H9 (cell line): ENCODE results near the gene ITSN1. TPM values are rescaled to one million over a fixed set of nuclear protein-coding genes. Genes with fewer than 3 reads are reported as not detected.

ENCODE experiments used
- DNase-seq: peaks from one replicate; pipeline ENCODE4 v3.0.0-alpha.2; 2017
- H2AFZ ChIP-seq: one replicate; pipeline ENCODE4 v1.6.1; 2013; ENCODE audit warnings: mild to moderate bottlenecking, low read length, control low read depth, moderate library complexity
- H2AK5ac ChIP-seq: 2 replicates; pipeline ENCODE4 v1.6.1; 2013; ENCODE audit warnings: low read length, control low read depth, mixed read lengths; ENCODE audit not compliant: insufficient read length
- H2BK120ac ChIP-seq: one replicate; pipeline ENCODE4 v1.6.1; 2013; ENCODE audit warnings: low read depth, mild to moderate bottlenecking, low read length, control low read depth, inconsistent platforms; ENCODE audit not compliant: poor library complexity, severe bottlenecking
- H2BK12ac ChIP-seq: 2 replicates; pipeline ENCODE4 v1.6.1; 2013; ENCODE audit warnings: low read length, control low read depth, mixed read lengths, low read depth; ENCODE audit not compliant: insufficient read length
- H2BK15ac ChIP-seq: 2 replicates; pipeline ENCODE4 v1.6.1; 2013; ENCODE audit warnings: low read depth, low read length, control low read depth
- H2BK20ac ChIP-seq: one replicate; pipeline ENCODE4 v1.6.1; 2013; ENCODE audit warnings: low read depth, mild to moderate bottlenecking, low read length, control low read depth, inconsistent platforms; ENCODE audit not compliant: poor library complexity, severe bottlenecking
- H2BK5ac ChIP-seq: 2 replicates; pipeline ENCODE4 v1.6.1; 2013; ENCODE audit warnings: low read length, control low read depth, mixed read lengths; ENCODE audit not compliant: insufficient read length
- H3K14ac ChIP-seq: 2 replicates; pipeline ENCODE4 v1.6.1; 2013; ENCODE audit warnings: low read length, control low read depth; ENCODE audit not compliant: insufficient read depth
- H3K18ac ChIP-seq: 2 replicates; pipeline ENCODE4 v1.6.1; 2013; ENCODE audit warnings: low read depth, mild to moderate bottlenecking, mixed read lengths, low read length, control low read depth; ENCODE audit not compliant: insufficient read length
- H3K23ac ChIP-seq: 2 replicates; pipeline ENCODE4 v1.6.1; 2013; ENCODE audit warnings: low read length, control low read depth, mixed read lengths, low read depth; ENCODE audit not compliant: insufficient read length
- H3K23me2 ChIP-seq: 2 replicates; pipeline ENCODE4 v1.6.1; 2013; ENCODE audit warnings: low read depth, mild to moderate bottlenecking, mixed read lengths, low read length, control low read depth; ENCODE audit not compliant: insufficient read length, poor library complexity, severe bottlenecking
- H3K27ac ChIP-seq: 2 replicates; pipeline ENCODE4 v1.5.1; 2013; ENCODE audit warnings: low read length, control low read depth, mixed read lengths, low read depth; ENCODE audit not compliant: insufficient read length
- H3K27me3 ChIP-seq: 2 replicates; pipeline ENCODE4 v1.6.1; 2013; ENCODE audit warnings: low read length, control low read depth, inconsistent platforms; ENCODE audit not compliant: insufficient read depth
- H3K4ac ChIP-seq: 2 replicates; pipeline ENCODE4 v1.6.1; 2013; ENCODE audit warnings: low read depth, mild to moderate bottlenecking, control low read depth, inconsistent platforms, low read length, moderate library complexity
- H3K4me1 ChIP-seq: 2 replicates; pipeline ENCODE4 v1.6.1; 2013; ENCODE audit warnings: low read length, control low read depth, inconsistent platforms; ENCODE audit not compliant: insufficient read depth
- H3K4me2 ChIP-seq: 2 replicates; pipeline ENCODE4 v1.6.1; 2013; ENCODE audit warnings: low read length, control low read depth, mixed read lengths; ENCODE audit not compliant: insufficient read length, insufficient read depth
- H3K56ac ChIP-seq: 2 replicates; pipeline ENCODE4 v1.6.1; 2013; ENCODE audit warnings: low read depth, mild to moderate bottlenecking, mixed read lengths, low read length, control low read depth; ENCODE audit not compliant: insufficient read length
- H3K79me1 ChIP-seq: 2 replicates; pipeline ENCODE4 v1.6.1; 2013; ENCODE audit warnings: low read depth, mild to moderate bottlenecking, moderate library complexity, low read length, control low read depth, inconsistent platforms; ENCODE audit not compliant: insufficient read depth, poor library complexity, severe bottlenecking
- H3K79me2 ChIP-seq: 2 replicates; pipeline ENCODE4 v1.6.1; 2013; ENCODE audit warnings: low read length, control low read depth, inconsistent platforms; ENCODE audit not compliant: insufficient read depth
- H3K9ac ChIP-seq: 2 replicates; pipeline ENCODE4 v1.6.1; 2013; ENCODE audit warnings: low read length, control low read depth, mixed read lengths; ENCODE audit not compliant: insufficient read length; ENCODE audit errors: extremely low read depth
- H3K9me3 ChIP-seq: one replicate; pipeline ENCODE4 v1.6.1; 2013; ENCODE audit warnings: low read depth, low read length, inconsistent platforms; ENCODE audit not compliant: control insufficient read depth
- H3T11ph ChIP-seq: one replicate; pipeline ENCODE4 v1.6.1; 2013; ENCODE audit warnings: mild to moderate bottlenecking, low read length, control low read depth, inconsistent platforms
- H4K20me1 ChIP-seq: one replicate; pipeline ENCODE4 v1.6.1; 2013; ENCODE audit not compliant: control insufficient read depth, insufficient read length, insufficient read depth
- H4K5ac ChIP-seq: 2 replicates; pipeline ENCODE4 v1.6.1; 2013; ENCODE audit warnings: low read depth, mild to moderate bottlenecking, mixed read lengths, low read length, control low read depth; ENCODE audit not compliant: insufficient read length
- H4K8ac ChIP-seq: replicated peaks from 2 replicates; pipeline ENCODE4 v1.6.1; 2013; ENCODE audit warnings: low read length, control low read depth, mixed read lengths, low read depth; ENCODE audit not compliant: insufficient read length
- H4K91ac ChIP-seq: 2 replicates; pipeline ENCODE4 v1.6.1; 2013; ENCODE audit warnings: low read depth, mild to moderate bottlenecking, moderate library complexity, mixed read lengths, low read length, control low read depth; ENCODE audit not compliant: insufficient read length
- H3K27ac Mint-ChIP-seq, 3 experiments: 2 replicates in 2 of 3; 3 replicates in 1 of 3; pipeline ENCODE4 v1.8.0; 2020 to 2021; ENCODE audit warnings: mixed read lengths in 3 of 3, mild to moderate bottlenecking in 1 of 3, moderate library complexity in 1 of 3
- H3K27me3 Mint-ChIP-seq: 2 replicates; pipeline ENCODE4 v1.8.0; 2021; ENCODE audit warnings: low read depth, mild to moderate bottlenecking, moderate library complexity, mixed read lengths
- H3K36me3 Mint-ChIP-seq, 3 experiments: 2 replicates in 2 of 3; 3 replicates in 1 of 3; pipeline ENCODE4 v1.8.0; 2020 to 2021; ENCODE audit warnings: low read depth in 3 of 3, mixed read lengths in 3 of 3; ENCODE audit not compliant: insufficient read depth in 1 of 3
- H3K4me1 Mint-ChIP-seq, 2 experiments: 2 replicates each; pipeline ENCODE4 v1.8.0; 2020; ENCODE audit warnings: mixed read lengths in 2 of 2
- H3K4me3 Mint-ChIP-seq, 2 experiments: 2 replicates in 1 of 2; 3 replicates in 1 of 2; pipeline ENCODE4 v1.8.0; 2020 to 2021; ENCODE audit warnings: mild to moderate bottlenecking in 2 of 2, mixed read lengths in 2 of 2, moderate library complexity in 1 of 2
- H3K9me3 Mint-ChIP-seq, 2 experiments: 2 replicates in 1 of 2; 3 replicates in 1 of 2; pipeline ENCODE4 v1.8.0; 2020; ENCODE audit warnings: mild to moderate bottlenecking in 2 of 2, mixed read lengths in 2 of 2, moderate library complexity in 1 of 2
- WGBS: extraction: QIAGEN DNeasy Blood & Tissue Kit; methylation state at CpG from one replicate; pipeline ENCODE4 v1.1.7; 2013; ENCODE audit warnings: missing lambda C conversion rate, low lambda C conversion rate, mixed read lengths; ENCODE audit not compliant: insufficient read length; ENCODE audit errors: extremely low coverage; 5-methylcytosine and 5-hydroxymethylcytosine counted together
- total RNA-seq: library from RNA; stranded (reverse); gene quantifications from 2 replicates; pipeline ENCODE4 v1.2.1, GENCODE V29; 2021
- TF ChIP-seq, protein P1 (sequence below): fragments of 200-600 bp; sonication (generic); conservative IDR thresholded peaks from 3 replicates; pipeline ENCODE4 v1.8.0; 2021; ENCODE audit warnings: antibody characterized with exemption, mild to moderate bottlenecking

ITSN1 gene
- total RNA-seq, 1 experiment from 2014 or later = 94.2 TPM

DNA sequence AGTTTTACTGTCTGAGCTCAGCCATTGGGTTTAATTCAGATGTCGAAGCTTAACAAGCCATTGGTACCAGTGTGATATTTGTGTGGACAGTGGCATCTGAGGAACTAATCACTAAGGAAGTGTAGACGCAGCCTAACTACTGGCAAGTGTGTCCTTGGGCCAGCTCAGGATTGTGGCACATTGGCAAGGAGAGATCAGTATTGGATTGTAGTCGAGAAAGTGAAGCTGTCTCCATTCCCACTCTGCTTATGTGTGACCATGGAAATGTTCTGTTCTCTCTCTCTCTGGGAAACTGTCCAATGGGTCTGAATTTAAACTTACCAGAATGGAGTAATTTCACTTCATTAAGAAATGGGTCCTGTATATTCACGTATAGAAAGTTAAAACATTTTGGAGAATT lies 112.2 kb downstream of the ITSN1 start:
- H3K79me2 ChIP-seq = no peaks in the 10 kb centered on the region
- no peak overlapping the region for H3K4me2 ChIP-seq
- TF ChIP-seq, protein P1, sequence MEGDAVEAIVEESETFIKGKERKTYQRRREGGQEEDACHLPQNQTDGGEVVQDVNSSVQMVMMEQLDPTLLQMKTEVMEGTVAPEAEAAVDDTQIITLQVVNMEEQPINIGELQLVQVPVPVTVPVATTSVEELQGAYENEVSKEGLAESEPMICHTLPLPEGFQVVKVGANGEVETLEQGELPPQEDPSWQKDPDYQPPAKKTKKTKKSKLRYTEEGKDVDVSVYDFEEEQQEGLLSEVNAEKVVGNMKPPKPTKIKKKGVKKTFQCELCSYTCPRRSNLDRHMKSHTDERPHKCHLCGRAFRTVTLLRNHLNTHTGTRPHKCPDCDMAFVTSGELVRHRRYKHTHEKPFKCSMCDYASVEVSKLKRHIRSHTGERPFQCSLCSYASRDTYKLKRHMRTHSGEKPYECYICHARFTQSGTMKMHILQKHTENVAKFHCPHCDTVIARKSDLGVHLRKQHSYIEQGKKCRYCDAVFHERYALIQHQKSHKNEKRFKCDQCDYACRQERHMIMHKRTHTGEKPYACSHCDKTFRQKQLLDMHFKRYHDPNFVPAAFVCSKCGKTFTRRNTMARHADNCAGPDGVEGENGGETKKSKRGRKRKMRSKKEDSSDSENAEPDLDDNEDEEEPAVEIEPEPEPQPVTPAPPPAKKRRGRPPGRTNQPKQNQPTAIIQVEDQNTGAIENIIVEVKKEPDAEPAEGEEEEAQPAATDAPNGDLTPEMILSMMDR = no peak
- H4K20me1 ChIP-seq = no peaks in the 10 kb centered on the region
- no peaks in the 10 kb centered on the region for H3K9me3 Mint-ChIP-seq
- no peak overlapping the region for H3K56ac ChIP-seq
- no peak overlapping the region for H4K5ac ChIP-seq
- H4K91ac ChIP-seq = no peak overlapping the region
- no peak overlapping the region for H3K27ac ChIP-seq
- no peaks in the 10 kb centered on the region for H3K27me3 ChIP-seq
- no peak overlapping the region for H2BK15ac ChIP-seq
- H2AK5ac ChIP-seq = no peak overlapping the region
- no peaks in the 10 kb centered on the region for H3K23me2 ChIP-seq
- no peak overlapping the region for H2BK120ac ChIP-seq
- H3K14ac ChIP-seq = no peak overlapping the region
- no peak overlapping the region for H3T11ph ChIP-seq
- no peak overlapping the region for H2BK12ac ChIP-seq
- no peak overlapping the region for H2BK5ac ChIP-seq
- no peak overlapping the region for H4K8ac ChIP-seq
- DNase-seq = no peak
- H2AFZ ChIP-seq = no peak overlapping the region
- peak overlapping the region in 2 of 3 experiments; percentile 42 to 55; a peak in 1 of 7 replicates for H3K27ac Mint-ChIP-seq
- H3K4me1 Mint-ChIP-seq = no peaks in the 10 kb centered on the region
- no peak overlapping the region for H3K18ac ChIP-seq
- no peak overlapping the region for H3K4me3 Mint-ChIP-seq
- no CpG with 5 or more reads among the region's 4 CpGs for WGBS
- no peak overlapping the region for H3K9ac ChIP-seq
- H3K23ac ChIP-seq = no peak overlapping the region
- no peak overlapping the region for H2BK20ac ChIP-seq
- no peaks in the 10 kb centered on the region for H3K4me1 ChIP-seq
- H3K9me3 ChIP-seq = no peaks in the 10 kb centered on the region
- no peaks in the 10 kb centered on the region for H3K27me3 Mint-ChIP-seq
- peaks cover 4 to 67% (median 34%) of the 10 kb centered on the region in 3 experiments; a peak in 6 of 7 replicates for H3K36me3 Mint-ChIP-seq
- no peak overlapping the region for H3K4ac ChIP-seq
- peaks cover 3% of the 10 kb centered on the region for H3K79me1 ChIP-seq
